Measurements from ENCODE around the gene RYR3.

DNA sequence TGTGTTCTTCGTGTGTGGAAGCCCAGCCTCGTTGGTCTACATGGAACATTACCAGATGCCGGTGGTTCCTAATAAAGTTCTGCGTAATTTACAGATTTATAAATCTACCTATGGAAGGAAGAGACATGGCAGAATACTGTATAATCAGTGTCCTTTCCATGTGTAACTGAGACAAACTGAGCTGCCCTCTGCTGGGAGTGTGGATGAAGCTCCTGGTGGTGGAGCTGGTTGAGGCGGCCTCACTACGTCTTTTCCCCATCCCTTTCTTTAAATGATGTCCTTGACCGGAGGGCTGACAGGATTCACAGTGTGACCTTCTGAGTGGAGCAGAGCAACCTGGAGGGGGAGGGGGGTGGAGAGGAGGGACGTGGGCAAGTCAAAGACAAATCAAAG, 390.5 kb downstream of the RYR3 start:
- TF ChIP-seq, protein P1, sequence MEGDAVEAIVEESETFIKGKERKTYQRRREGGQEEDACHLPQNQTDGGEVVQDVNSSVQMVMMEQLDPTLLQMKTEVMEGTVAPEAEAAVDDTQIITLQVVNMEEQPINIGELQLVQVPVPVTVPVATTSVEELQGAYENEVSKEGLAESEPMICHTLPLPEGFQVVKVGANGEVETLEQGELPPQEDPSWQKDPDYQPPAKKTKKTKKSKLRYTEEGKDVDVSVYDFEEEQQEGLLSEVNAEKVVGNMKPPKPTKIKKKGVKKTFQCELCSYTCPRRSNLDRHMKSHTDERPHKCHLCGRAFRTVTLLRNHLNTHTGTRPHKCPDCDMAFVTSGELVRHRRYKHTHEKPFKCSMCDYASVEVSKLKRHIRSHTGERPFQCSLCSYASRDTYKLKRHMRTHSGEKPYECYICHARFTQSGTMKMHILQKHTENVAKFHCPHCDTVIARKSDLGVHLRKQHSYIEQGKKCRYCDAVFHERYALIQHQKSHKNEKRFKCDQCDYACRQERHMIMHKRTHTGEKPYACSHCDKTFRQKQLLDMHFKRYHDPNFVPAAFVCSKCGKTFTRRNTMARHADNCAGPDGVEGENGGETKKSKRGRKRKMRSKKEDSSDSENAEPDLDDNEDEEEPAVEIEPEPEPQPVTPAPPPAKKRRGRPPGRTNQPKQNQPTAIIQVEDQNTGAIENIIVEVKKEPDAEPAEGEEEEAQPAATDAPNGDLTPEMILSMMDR (tag by site-specific recombination; IDR thresholded peaks at IDR 0.05): no peak
- TF ChIP-seq, protein P2, sequence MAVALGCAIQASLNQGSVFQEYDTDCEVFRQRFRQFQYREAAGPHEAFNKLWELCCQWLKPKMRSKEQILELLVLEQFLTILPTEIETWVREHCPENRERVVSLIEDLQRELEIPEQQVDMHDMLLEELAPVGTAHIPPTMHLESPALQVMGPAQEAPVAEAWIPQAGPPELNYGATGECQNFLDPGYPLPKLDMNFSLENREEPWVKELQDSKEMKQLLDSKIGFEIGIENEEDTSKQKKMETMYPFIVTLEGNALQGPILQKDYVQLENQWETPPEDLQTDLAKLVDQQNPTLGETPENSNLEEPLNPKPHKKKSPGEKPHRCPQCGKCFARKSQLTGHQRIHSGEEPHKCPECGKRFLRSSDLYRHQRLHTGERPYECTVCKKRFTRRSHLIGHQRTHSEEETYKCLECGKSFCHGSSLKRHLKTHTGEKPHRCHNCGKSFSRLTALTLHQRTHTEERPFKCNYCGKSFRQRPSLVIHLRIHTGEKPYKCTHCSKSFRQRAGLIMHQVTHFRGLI (tag by site-specific recombination; IDR thresholded peaks at IDR 0.05): no peak
- TF ChIP-seq, protein P3, sequence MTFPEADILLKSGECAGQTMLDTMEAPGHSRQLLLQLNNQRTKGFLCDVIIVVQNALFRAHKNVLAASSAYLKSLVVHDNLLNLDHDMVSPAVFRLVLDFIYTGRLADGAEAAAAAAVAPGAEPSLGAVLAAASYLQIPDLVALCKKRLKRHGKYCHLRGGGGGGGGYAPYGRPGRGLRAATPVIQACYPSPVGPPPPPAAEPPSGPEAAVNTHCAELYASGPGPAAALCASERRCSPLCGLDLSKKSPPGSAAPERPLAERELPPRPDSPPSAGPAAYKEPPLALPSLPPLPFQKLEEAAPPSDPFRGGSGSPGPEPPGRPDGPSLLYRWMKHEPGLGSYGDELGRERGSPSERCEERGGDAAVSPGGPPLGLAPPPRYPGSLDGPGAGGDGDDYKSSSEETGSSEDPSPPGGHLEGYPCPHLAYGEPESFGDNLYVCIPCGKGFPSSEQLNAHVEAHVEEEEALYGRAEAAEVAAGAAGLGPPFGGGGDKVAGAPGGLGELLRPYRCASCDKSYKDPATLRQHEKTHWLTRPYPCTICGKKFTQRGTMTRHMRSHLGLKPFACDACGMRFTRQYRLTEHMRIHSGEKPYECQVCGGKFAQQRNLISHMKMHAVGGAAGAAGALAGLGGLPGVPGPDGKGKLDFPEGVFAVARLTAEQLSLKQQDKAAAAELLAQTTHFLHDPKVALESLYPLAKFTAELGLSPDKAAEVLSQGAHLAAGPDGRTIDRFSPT (tag by site-specific recombination; IDR thresholded peaks at IDR 0.05): no peak
- TF ChIP-seq YY1 (tag by site-specific recombination; IDR thresholded peaks at IDR 0.05) (no peak), SALL2 (tag by site-specific recombination; IDR thresholded peaks at IDR 0.05; ENCODE audit: borderline replicate concordance) (no peak)
- TF ChIP-seq, protein P4, sequence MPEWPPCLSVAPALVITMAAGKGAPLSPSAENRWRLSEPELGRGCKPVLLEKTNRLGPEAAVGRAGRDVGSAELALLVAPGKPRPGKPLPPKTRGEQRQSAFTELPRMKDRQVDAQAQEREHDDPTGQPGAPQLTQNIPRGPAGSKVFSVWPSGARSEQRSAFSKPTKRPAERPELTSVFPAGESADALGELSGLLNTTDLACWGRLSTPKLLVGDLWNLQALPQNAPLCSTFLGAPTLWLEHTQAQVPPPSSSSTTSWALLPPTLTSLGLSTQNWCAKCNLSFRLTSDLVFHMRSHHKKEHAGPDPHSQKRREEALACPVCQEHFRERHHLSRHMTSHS (tag by site-specific recombination; IDR thresholded peaks at IDR 0.05): no peak
- TF ChIP-seq, protein P5, sequence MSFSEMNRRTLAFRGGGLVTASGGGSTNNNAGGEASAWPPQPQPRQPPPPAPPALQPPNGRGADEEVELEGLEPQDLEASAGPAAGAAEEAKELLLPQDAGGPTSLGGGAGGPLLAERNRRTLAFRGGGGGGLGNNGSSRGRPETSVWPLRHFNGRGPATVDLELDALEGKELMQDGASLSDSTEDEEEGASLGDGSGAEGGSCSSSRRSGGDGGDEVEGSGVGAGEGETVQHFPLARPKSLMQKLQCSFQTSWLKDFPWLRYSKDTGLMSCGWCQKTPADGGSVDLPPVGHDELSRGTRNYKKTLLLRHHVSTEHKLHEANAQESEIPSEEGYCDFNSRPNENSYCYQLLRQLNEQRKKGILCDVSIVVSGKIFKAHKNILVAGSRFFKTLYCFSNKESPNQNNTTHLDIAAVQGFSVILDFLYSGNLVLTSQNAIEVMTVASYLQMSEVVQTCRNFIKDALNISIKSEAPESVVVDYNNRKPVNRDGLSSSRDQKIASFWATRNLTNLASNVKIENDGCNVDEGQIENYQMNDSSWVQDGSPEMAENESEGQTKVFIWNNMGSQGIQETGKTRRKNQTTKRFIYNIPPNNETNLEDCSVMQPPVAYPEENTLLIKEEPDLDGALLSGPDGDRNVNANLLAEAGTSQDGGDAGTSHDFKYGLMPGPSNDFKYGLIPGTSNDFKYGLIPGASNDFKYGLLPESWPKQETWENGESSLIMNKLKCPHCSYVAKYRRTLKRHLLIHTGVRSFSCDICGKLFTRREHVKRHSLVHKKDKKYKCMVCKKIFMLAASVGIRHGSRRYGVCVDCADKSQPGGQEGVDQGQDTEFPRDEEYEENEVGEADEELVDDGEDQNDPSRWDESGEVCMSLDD (tag by site-specific recombination; IDR thresholded peaks at IDR 0.05): no peak
- TF ChIP-seq, protein P6, sequence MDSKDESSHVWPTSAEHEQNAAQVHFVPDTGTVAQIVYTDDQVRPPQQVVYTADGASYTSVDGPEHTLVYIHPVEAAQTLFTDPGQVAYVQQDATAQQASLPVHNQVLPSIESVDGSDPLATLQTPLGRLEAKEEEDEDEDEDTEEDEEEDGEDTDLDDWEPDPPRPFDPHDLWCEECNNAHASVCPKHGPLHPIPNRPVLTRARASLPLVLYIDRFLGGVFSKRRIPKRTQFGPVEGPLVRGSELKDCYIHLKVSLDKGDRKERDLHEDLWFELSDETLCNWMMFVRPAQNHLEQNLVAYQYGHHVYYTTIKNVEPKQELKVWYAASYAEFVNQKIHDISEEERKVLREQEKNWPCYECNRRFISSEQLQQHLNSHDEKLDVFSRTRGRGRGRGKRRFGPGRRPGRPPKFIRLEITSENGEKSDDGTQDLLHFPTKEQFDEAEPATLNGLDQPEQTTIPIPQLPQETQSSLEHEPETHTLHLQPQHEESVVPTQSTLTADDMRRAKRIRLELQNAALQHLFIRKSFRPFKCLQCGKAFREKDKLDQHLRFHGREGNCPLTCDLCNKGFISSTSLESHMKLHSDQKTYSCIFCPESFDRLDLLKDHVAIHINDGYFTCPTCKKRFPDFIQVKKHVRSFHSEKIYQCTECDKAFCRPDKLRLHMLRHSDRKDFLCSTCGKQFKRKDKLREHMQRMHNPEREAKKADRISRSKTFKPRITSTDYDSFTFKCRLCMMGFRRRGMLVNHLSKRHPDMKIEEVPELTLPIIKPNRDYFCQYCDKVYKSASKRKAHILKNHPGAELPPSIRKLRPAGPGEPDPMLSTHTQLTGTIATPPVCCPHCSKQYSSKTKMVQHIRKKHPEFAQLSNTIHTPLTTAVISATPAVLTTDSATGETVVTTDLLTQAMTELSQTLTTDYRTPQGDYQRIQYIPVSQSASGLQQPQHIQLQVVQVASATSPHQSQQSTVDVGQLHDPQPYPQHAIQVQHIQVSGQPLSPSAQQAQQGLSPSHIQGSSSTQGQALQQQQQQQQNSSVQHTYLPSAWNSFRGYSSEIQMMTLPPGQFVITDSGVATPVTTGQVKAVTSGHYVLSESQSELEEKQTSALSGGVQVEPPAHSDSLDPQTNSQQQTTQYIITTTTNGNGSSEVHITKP (tag by site-specific recombination; IDR thresholded peaks at IDR 0.05): no peak
- TF ChIP-seq, protein P7, sequence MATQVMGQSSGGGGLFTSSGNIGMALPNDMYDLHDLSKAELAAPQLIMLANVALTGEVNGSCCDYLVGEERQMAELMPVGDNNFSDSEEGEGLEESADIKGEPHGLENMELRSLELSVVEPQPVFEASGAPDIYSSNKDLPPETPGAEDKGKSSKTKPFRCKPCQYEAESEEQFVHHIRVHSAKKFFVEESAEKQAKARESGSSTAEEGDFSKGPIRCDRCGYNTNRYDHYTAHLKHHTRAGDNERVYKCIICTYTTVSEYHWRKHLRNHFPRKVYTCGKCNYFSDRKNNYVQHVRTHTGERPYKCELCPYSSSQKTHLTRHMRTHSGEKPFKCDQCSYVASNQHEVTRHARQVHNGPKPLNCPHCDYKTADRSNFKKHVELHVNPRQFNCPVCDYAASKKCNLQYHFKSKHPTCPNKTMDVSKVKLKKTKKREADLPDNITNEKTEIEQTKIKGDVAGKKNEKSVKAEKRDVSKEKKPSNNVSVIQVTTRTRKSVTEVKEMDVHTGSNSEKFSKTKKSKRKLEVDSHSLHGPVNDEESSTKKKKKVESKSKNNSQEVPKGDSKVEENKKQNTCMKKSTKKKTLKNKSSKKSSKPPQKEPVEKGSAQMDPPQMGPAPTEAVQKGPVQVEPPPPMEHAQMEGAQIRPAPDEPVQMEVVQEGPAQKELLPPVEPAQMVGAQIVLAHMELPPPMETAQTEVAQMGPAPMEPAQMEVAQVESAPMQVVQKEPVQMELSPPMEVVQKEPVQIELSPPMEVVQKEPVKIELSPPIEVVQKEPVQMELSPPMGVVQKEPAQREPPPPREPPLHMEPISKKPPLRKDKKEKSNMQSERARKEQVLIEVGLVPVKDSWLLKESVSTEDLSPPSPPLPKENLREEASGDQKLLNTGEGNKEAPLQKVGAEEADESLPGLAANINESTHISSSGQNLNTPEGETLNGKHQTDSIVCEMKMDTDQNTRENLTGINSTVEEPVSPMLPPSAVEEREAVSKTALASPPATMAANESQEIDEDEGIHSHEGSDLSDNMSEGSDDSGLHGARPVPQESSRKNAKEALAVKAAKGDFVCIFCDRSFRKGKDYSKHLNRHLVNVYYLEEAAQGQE (tag by site-specific recombination; IDR thresholded peaks at IDR 0.05): no peak

All from HEK293 (cell line).